Epithelial cell of esophagus (primary cell): ENCODE measurements around the gene EFNA5.

Experiments
- DNase-seq: peaks from one replicate; pipeline ENCODE4 v3.0.0; 2010; ENCODE audit warnings: low read depth
- H3K4me3 ChIP-seq: 2 replicates; pipeline ENCODE4 v1.5.1; 2011; ENCODE audit warnings: mild to moderate bottlenecking, low read length, control low read depth
- TF ChIP-seq, protein P1 (sequence below): IDR thresholded peaks from 2 replicates; pipeline ENCODE4 v1.5.1; 2011; ENCODE audit warnings: low read depth, mild to moderate bottlenecking, low read length, control low read depth, inconsistent platforms; ENCODE audit not compliant: insufficient read depth; ENCODE audit errors: missing control alignments

Gene EFNA5

DNA sequence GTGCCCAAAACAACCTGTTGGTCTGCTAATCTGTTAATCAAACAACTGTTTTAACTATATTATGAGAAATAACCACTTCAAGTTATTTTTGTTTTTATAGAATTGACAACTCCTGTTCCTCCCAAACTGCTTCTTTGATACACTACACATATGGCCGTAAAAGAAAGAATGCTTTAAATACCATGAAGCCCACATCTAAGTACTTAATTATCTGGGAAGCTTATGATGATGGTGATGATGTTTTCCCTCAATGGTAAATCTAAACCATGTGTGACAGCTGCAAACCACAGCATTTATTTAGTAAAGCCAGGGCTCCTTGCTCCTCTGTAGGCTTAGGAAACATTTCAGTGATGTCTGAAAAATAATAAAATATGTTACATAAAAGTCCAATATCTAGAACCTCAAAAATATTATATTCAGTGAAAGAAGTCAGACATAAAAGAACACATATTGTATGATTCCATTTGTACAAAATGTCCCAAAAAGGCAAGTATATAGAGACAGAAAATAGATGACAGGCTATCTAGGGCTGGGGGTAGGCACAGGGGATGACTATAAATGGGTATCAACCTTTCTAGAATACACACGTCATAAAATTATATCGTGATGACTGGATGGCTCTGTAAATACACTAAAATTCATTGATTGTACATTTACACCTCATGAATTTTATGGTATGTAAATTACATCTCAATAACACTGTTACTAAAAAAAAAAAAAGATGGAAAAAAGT lies 154.1 kb downstream of the EFNA5 start:
- TF ChIP-seq, protein P1, sequence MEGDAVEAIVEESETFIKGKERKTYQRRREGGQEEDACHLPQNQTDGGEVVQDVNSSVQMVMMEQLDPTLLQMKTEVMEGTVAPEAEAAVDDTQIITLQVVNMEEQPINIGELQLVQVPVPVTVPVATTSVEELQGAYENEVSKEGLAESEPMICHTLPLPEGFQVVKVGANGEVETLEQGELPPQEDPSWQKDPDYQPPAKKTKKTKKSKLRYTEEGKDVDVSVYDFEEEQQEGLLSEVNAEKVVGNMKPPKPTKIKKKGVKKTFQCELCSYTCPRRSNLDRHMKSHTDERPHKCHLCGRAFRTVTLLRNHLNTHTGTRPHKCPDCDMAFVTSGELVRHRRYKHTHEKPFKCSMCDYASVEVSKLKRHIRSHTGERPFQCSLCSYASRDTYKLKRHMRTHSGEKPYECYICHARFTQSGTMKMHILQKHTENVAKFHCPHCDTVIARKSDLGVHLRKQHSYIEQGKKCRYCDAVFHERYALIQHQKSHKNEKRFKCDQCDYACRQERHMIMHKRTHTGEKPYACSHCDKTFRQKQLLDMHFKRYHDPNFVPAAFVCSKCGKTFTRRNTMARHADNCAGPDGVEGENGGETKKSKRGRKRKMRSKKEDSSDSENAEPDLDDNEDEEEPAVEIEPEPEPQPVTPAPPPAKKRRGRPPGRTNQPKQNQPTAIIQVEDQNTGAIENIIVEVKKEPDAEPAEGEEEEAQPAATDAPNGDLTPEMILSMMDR = no peak
- no peak for DNase-seq

DNA sequence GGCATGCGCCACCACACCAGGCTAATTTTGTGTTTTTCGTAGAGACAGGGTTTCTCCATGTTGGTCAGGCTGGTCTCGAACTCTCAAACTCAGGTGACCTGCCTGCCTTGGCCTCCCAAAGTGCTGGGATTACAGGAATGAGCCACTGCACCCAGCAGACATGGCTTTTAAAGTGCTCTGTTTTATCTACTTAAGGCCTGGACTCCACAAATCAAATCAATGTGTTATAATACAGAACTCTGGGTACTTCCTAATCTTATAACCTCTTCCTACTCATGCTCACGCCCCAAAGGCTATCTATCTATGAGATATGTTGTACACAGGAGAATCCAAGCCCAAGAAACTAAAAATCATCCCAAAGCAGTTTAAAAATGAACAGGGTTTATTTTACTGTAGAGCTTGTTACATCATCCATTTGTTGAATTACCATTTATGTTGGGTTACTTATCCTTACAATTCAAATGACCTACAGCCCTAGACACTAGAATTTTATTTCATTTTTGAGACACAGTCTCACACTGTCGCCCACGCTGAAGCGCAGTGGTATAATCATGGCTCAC lies 155.1 kb downstream of the EFNA5 start:
- DNase-seq = no peak
- H3K4me3 ChIP-seq = no peak overlapping the region
- TF ChIP-seq, protein P1 = no peak

More for the DNA sequence above, 154.1 kb downstream of the EFNA5 start:
- no peak overlapping the region for H3K4me3 ChIP-seq

DNA sequence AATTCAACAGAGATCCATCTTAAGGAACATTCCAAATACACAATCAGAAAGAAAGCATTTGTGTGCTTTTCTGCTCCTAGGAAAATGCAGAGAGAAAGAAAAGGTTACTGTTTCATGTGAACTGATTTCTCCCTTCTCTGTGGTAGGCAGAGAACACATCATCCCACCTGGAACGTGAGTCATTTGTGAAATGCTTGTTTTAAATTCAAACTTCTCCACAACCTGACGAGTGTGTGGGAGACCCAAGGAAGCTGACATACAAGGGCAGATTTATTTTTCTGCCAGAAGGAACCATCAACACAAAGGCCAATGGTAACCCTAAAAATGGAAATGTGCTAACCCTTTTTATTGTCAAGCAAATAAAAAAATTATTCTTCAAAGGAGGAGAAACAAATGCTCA lies 156.4 kb downstream of the EFNA5 start:
- TF ChIP-seq, protein P1 = no peak
- no peak overlapping the region for H3K4me3 ChIP-seq
- DNase-seq = peak; percentile 64

DNA sequence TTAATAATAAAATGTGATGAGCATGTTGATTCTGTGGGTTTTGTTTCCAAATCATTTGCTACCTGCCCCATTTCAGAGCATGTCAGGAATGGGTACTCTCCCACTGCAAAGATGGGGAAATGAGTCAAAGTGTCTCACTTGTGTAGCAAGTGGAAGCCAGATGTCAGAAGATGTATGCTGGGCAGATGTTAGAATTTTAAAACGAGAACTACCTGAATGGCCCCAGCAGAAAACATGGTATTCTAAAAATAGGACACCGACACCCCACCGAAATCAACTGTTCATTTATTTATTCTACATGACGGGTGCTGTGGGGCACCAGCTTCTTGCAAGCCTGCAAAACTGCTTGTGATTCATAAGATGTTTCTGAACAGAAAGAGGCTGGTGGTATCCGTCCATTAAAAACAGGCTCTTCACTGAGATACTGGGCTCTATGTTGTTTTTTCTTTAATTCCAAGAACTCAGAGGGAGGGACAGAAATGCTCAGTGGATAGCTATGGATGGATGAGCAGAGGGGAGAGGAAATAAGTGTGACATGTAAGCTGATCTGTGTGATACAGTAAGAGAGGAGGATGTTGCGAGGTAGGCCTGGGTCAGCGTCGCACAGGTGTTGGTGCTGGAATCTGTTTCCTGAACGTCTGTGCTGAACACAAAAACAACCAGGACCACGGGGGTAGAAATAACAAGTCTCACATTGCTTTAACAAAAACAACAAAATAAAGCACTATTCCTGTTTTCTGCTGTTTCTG lies 157.2 kb downstream of the EFNA5 start:
- DNase-seq = peak; percentile 18
- H3K4me3 ChIP-seq = no peak overlapping the region
- TF ChIP-seq, protein P1 = no peak

DNA sequence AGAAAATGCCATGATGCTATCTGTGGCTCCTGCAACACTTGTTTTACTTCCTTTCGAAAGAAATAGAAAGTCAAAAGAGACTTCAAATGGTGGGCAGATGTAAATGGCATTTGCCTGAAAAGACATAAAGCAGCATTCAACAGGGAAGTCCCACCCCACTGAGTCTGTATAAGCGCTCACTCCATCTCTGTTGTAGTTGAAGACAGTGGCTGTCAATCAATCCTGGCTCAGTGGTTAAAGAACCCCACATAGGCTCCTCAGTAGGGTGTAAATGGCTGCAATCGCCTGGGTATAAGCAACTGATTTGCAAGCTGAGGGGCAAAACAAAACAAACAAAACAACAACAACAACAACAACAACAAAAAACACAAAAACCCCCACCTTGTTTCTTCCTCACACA lies 158.7 kb downstream of the EFNA5 start:
- no peak for DNase-seq
- H3K4me3 ChIP-seq = no peak overlapping the region
- TF ChIP-seq, protein P1 = no peak

DNA sequence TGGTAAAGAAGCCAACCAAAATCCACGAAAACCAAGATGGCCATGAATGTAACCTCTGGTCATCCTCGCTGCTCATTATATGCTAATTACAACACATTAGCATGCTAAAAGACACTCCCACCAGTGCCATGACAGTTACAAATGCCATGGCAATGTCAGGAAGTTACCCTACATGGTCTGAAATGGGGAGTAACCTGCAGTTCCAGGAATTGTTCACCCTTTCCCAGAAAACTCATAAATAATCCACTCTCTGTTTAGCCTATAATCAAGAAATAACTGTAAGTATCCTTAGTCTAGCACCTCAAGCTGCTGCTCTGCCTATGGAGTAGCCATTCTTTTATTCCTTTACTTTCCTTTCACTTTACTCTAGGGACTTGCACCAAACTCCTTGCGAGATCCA lies 160.6 kb downstream of the EFNA5 start:
- DNase-seq = no peak
- TF ChIP-seq, protein P1 = no peak
- no peak overlapping the region for H3K4me3 ChIP-seq
